GM10248 (cell line): ENCODE data around the gene GUCY1A1.
A peak's percentile ranks its signal among the peaks of the same experiment; 100 is the strongest.

Source experiments
- CTCF ChIA-PET: fragments of 300-600 bp; sonication (Branson Sonifier 250); formaldehyde crosslinking; extraction: SDS; loops from one replicate; lab custom pipeline; 2021; ENCODE audit warnings: antibody characterized with exemption; lab: Yijun Ruan, JAX
- POLR2A ChIA-PET: fragments of 350-650 bp; sonication (Branson Sonifier 250); formaldehyde crosslinking; extraction: SDS; loops from one replicate; lab custom pipeline; 2020; ENCODE audit warnings: antibody characterized with exemption; lab: Yijun Ruan, JAX
- DNase-seq: peaks from one replicate; pipeline ENCODE4 v3.0.0; 2012; ENCODE audit errors: extremely low spot score
- TF ChIP-seq, protein P1 (sequence below): IDR thresholded peaks from 2 replicates; pipeline ENCODE4 v1.5.1; 2012; ENCODE audit warnings: mild to moderate bottlenecking, low read depth; ENCODE audit errors: extremely low read depth, missing control alignments, control extremely low read depth

Gene GUCY1A1, protein sequence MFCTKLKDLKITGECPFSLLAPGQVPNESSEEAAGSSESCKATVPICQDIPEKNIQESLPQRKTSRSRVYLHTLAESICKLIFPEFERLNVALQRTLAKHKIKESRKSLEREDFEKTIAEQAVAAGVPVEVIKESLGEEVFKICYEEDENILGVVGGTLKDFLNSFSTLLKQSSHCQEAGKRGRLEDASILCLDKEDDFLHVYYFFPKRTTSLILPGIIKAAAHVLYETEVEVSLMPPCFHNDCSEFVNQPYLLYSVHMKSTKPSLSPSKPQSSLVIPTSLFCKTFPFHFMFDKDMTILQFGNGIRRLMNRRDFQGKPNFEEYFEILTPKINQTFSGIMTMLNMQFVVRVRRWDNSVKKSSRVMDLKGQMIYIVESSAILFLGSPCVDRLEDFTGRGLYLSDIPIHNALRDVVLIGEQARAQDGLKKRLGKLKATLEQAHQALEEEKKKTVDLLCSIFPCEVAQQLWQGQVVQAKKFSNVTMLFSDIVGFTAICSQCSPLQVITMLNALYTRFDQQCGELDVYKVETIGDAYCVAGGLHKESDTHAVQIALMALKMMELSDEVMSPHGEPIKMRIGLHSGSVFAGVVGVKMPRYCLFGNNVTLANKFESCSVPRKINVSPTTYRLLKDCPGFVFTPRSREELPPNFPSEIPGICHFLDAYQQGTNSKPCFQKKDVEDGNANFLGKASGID

DNA sequence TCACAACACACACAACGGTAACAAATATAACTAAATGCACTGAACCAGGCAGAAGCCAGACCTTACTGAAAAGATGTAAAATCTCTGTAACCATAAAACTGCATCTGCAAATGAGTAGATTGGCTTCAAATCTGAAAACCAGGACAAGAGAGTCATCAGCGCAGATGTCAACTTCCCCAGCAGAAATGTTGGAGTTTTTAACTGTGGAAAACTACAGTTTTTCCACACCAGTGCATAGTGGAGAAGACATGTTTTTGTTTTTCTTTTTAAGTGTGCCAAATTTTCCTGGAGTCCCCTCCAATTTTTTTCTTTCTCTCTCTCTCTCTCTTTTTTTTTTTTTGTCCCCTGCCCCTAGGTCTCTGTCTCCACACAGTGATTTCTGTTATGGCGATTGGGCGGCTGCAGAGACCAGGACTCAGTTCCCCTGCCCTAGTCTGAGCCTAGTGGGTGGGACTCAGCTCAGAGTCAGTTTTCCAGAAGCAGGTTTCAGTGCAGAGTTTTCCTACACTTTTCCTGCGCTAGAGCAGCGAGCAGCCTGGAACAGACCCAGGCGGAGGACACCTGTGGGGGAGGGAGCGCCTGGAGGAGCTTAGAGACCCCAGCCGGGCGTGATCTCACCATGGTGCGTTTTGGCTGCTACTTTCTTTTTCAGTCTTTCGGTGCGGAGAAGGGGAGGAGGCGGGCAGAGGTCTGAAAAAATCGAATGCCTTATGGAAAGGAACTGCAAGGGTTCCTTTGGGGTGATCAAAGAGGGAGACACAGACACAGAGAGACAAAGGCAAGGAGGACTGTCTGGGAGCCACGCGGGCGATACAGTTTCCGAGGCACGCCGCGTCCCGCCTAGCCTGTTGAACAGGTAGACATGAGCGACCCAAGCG lies at the start of gene GUCY1A1:
Gene GUCY1A1 (plus strand): TSS at position 505 of the 878 bp plus-strand sequence. CDS start 30,020 bp downstream, outside the sequence.
- peak; percentile 37 for DNase-seq
- TF ChIP-seq, protein P1, sequence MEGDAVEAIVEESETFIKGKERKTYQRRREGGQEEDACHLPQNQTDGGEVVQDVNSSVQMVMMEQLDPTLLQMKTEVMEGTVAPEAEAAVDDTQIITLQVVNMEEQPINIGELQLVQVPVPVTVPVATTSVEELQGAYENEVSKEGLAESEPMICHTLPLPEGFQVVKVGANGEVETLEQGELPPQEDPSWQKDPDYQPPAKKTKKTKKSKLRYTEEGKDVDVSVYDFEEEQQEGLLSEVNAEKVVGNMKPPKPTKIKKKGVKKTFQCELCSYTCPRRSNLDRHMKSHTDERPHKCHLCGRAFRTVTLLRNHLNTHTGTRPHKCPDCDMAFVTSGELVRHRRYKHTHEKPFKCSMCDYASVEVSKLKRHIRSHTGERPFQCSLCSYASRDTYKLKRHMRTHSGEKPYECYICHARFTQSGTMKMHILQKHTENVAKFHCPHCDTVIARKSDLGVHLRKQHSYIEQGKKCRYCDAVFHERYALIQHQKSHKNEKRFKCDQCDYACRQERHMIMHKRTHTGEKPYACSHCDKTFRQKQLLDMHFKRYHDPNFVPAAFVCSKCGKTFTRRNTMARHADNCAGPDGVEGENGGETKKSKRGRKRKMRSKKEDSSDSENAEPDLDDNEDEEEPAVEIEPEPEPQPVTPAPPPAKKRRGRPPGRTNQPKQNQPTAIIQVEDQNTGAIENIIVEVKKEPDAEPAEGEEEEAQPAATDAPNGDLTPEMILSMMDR, result no peak
- POLR2A ChIA-PET, result no interaction called here
- CTCF ChIA-PET, result no interaction called here

DNA sequence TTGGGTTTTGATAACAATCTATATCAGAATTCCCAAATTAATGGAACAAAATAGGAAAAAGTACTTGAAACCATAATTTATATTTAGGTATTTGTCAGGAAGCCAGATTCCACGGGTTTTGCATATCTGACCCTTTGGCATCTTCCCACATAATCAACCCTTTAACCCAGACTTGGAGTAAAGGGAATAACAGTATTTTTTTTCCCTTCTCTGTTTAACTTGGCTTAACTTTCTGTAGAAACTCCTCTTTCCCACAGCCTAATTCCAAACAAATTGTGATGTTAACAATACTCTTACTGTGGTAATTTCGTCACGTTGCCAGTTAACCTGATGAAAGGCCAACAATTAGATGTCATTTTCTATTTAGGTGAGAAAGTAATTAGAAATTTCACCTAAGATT lies 49.4 kb upstream of the GUCY1A1 start:
- CTCF ChIA-PET, result no interaction called here
- TF ChIP-seq, protein P1, result no peak
- no peak for DNase-seq
- POLR2A ChIA-PET, result no interaction called here

DNA sequence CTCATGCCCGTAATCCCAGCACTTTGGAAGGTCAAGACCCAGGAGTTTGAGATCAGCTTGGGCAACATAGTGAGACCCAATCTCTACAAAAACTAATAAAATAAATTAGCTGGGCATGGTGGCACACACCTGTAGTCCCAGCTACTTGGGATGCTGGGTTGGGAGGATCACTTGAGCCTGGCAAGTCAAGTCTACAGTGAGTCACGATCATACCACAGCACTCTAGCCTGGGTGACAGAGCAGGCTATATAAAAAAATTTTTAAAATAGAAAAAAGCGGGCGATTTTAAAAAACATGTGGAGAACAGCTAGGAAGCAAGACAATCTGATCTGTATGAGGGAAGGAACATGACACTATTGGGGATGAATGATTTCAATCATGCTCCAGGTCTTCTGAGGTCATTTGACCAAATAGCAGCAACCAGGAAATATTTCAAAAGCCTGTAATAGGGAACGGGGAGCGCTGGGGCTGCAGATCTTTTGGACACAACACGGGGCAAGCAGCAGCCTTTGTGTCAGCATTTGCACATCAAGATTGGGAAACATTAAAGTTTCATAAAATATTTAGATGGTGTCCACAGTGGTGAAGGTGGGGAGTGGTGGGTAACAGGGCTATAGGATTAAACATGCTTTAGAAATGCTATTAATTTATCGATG lies 48.3 kb upstream of the GUCY1A1 start:
- CTCF ChIA-PET, result no interaction called here
- POLR2A ChIA-PET, result no interaction called here
- TF ChIP-seq, protein P1, result no peak
- DNase-seq, result no peak

DNA sequence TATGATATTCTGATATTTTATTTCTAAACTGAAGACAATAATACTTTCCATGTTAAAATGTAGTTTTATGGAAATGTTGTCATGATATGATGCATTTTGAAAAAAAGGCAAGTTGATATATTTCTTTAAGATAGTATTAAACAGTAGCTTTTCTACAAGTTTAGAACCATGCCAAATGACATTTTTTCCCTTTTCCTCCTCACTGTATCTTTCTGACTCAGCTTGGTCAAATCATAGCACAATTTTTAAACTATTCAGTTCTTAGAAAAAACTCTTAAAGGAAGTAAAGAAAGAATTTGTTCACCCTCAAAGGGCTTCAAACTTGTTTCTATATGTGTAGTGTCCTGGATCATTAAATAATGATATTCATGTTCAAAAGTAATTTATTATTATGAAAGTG lies 46.0 kb upstream of the GUCY1A1 start:
- POLR2A ChIA-PET, result no interaction called here
- TF ChIP-seq, protein P1, result no peak
- DNase-seq, result no peak
- CTCF ChIA-PET, result no interaction called here

DNA sequence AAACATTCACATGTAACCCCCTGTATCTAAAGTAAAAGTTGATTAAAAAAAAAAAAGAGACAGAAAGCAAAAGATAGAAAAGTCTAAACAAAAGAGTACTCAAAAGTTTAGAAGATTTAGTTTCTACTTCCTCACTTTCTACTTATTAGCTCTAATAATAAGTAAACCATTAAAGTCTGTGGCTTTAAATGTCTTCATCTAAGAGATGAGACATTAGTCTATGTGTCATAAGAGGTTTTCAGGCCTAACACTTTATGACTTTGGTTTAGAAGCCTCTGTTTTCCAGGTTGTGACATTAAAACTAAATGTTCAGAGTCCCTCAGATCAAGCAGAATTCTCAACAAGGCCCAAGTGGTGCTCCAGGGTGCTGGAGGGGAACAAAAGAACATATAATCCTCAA lies 42.2 kb upstream of the GUCY1A1 start:
- CTCF ChIA-PET, result interaction anchor here (1.2 kb wide), 1 partner anchor 10 kb away, joined by 3 read pairs; no protein-coding TSS in a partner anchor
- DNase-seq, result peak; percentile 57
- TF ChIP-seq, protein P1, result no peak
- POLR2A ChIA-PET, result no interaction called here
